Ascending aorta (tissue), 2 donors: ENCODE results near the gene PHACTR3. TPM values are rescaled to one million over a fixed set of nuclear protein-coding genes. Genes with fewer than 3 reads are reported as not detected.

Experiments
- DNase-seq, 2 donors: peaks; one replicate each; pipeline ENCODE4 v3.0.0-alpha.2; 2019; ENCODE audit warnings: low spot score in 2 of 2
- H3K27ac ChIP-seq, 2 donors: fragments of 200-600 bp; sonication (generic); one replicate each; pipeline ENCODE4 v1.5.1; 2016 to 2017; ENCODE audit warnings: mild to moderate bottlenecking in 1 of 2
- H3K27me3 ChIP-seq: fragments of 200-600 bp; sonication (generic); one replicate; pipeline ENCODE4 v1.5.1; 2017
- H3K36me3 ChIP-seq, 2 donors: fragments of 200-600 bp; sonication (generic); one replicate each; pipeline ENCODE4 v1.5.1; 2016
- H3K4me1 ChIP-seq, 2 donors: fragments of 200-600 bp; sonication (generic); one replicate each; pipeline ENCODE4 v1.5.1; 2016 to 2017; ENCODE audit warnings: mild to moderate bottlenecking in 1 of 2
- H3K4me3 ChIP-seq, 2 donors: fragments of 200-600 bp; sonication (generic); one replicate each; pipeline ENCODE4 v1.5.1; 2016 to 2017; ENCODE audit warnings: mild to moderate bottlenecking in 1 of 2
- H3K9me3 ChIP-seq, 2 donors: fragments of 200-600 bp; sonication (generic); one replicate each; pipeline ENCODE4 v1.5.1; 2016
- CTCF ChIP-seq, 3 experiments: fragments of 200-600 bp in 2 of 3; fragments of 450-650 bp in 1 of 3; sonication (generic) in 2 of 3; IDR thresholded peaks; one replicate each; pipeline ENCODE4 v1.5.1; 2016 to 2019; ENCODE audit warnings: antibody characterized with exemption in 3 of 3, mild to moderate bottlenecking in 1 of 3, moderate library complexity in 1 of 3
- intact Hi-C: fragments of 100-400 bp; cut with DNase I; formaldehyde crosslinking; loops from one replicate; pipeline ENCODE4 v1.15.1; 2023
- total RNA-seq: library from RNA; depleted of rRNA; stranded (reverse); fragments of >200 nt; gene quantifications from one replicate; pipeline ENCODE4 v1.1.0, GENCODE V29; 2016

PHACTR3 gene
- total RNA-seq, 1 donor from 2014 or later = not detected

- no peak for TF ChIP-seq CTCF (IDR thresholded peaks at IDR 0.05)
- Histone ChIP-seq H3K4me3 (no peak overlapping the region), H3K27me3 (no peaks in the 10 kb centered on the region), H3K9me3 (no peaks in the 10 kb centered on the region), H3K27ac (no peak overlapping the region), H3K36me3 (no peaks in the 10 kb centered on the region), H3K4me1 (no peaks in the 10 kb centered on the region)
- peak in 1 of 2 donors; percentile 40 for DNase-seq
- intact Hi-C loops = no loop called here
Measured at GRCh38 chr20:59729506-59729905, 125.2 kb downstream of the PHACTR3 start.

GRCh38 chr20:59730722-59731121, 126.4 kb downstream of the PHACTR3 start:
- no peak for TF ChIP-seq CTCF (IDR thresholded peaks at IDR 0.05)
- Histone ChIP-seq H3K4me1 (no peaks in the 10 kb centered on the region), H3K4me3 (no peak overlapping the region)

GRCh38 chr20:59731376-59731775, 127.0 kb downstream of the PHACTR3 start:
- H3K27me3 ChIP-seq = no peaks in the 10 kb centered on the region
- no peak for TF ChIP-seq CTCF (IDR thresholded peaks at IDR 0.05)
- intact Hi-C loops = no loop called here
- no peak for DNase-seq
- H3K4me3 ChIP-seq = no peak overlapping the region
- no peak overlapping the region for H3K27ac ChIP-seq
- no peaks in the 10 kb centered on the region for H3K36me3 ChIP-seq
- H3K4me1 ChIP-seq = no peaks in the 10 kb centered on the region
- H3K9me3 ChIP-seq = no peaks in the 10 kb centered on the region

More at GRCh38 chr20:59730722-59731121, 126.4 kb downstream of the PHACTR3 start:
- Histone ChIP-seq H3K9me3 (no peaks in the 10 kb centered on the region), H3K36me3 (no peaks in the 10 kb centered on the region), H3K27me3 (no peaks in the 10 kb centered on the region), H3K27ac (no peak overlapping the region)
- intact Hi-C loops = no loop called here
- peak in 1 of 2 donors; percentile 3 for DNase-seq

- intact Hi-C loops = no loop called here
- Histone ChIP-seq H3K36me3 (no peaks in the 10 kb centered on the region), H3K4me1 (no peaks in the 10 kb centered on the region), H3K27me3 (no peaks in the 10 kb centered on the region), H3K4me3 (no peak overlapping the region), H3K27ac (no peak overlapping the region), H3K9me3 (no peaks in the 10 kb centered on the region)
- TF ChIP-seq CTCF (IDR thresholded peaks at IDR 0.05) = no peak
- peak in 1 of 2 donors; percentile 11 for DNase-seq
Measured at GRCh38 chr20:59733351-59733750, 129.0 kb downstream of the PHACTR3 start.

GRCh38 chr20:59735486-59735885, 131.1 kb downstream of the PHACTR3 start:
- Histone ChIP-seq H3K4me1 (no peaks in the 10 kb centered on the region), H3K9me3 (no peaks in the 10 kb centered on the region), H3K36me3 (no peaks in the 10 kb centered on the region), H3K4me3 (no peak overlapping the region), H3K27me3 (no peaks in the 10 kb centered on the region), H3K27ac (no peak overlapping the region)
- peak in 1 of 2 donors; percentile 15 for DNase-seq
- intact Hi-C loops = no loop called here
- no peak for TF ChIP-seq CTCF (IDR thresholded peaks at IDR 0.05)

GRCh38 chr20:59735917-59736316, 131.6 kb downstream of the PHACTR3 start:
- H3K9me3 ChIP-seq = no peaks in the 10 kb centered on the region
- H3K4me3 ChIP-seq = no peak overlapping the region
- no peaks in the 10 kb centered on the region for H3K4me1 ChIP-seq
- H3K36me3 ChIP-seq = no peaks in the 10 kb centered on the region
- DNase-seq = peak in 1 of 2 donors; percentile 61
- H3K27me3 ChIP-seq = no peaks in the 10 kb centered on the region
- intact Hi-C loops = no loop called here
- TF ChIP-seq CTCF (IDR thresholded peaks at IDR 0.05) = no peak
- no peak overlapping the region for H3K27ac ChIP-seq
